ENCODE results near the gene BDP1.
"Not testable (repeated sequence)": the region's sequence is repeated elsewhere in the genome, so short reads cannot be mapped to it uniquely, and the experiment has no call there.

Gene BDP1

DNA sequence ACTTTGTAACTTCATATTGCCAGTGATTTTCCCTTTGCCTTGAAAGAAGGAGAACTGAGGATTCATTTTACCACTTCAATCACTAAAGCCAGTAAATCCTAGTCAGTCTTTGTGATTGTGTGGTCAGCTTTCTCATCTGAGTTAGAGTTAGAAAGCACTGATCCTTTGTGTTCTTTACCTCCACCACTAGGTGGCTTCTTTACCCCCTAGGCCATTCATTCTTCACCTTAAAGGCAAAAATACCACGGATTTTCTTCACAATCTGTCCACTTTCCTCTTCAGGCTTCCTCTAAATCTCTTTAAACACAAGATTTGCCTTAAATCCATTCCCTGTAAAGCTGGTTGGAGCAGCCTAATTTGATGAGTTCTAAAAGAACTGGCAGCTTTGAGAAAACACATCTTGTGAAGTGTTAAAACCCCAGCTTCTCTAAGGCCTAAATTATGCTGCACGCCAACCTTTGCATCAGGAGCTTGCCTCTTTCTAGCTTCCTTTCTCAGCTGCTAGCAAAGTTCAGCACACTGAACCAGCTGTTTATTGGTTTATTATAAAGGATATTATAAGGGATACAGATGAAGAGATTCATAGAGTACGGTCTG lies 20.4 kb downstream of the BDP1 start:
- DNase-seq, result no peak

DNA sequence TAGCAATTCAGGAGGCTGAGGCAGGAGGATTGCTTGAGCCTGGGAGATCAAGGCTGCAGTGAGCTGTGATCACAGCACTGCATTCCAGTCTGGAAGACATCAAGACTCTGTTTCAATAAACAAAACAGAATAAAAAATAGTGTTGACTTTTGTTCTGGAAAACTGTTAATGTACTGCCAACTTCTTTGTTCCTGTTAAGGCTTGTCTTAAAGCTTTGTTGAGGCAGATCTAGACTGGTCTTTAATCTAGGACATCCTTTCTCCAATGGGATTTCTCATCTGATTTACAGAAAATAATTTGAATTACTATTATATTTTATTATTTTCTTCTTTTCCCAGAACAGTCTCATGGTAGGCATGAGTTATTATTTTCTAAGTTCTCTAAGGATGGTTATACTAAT lies 26.0 kb downstream of the BDP1 start:
- DNase-seq, result no peak

DNA sequence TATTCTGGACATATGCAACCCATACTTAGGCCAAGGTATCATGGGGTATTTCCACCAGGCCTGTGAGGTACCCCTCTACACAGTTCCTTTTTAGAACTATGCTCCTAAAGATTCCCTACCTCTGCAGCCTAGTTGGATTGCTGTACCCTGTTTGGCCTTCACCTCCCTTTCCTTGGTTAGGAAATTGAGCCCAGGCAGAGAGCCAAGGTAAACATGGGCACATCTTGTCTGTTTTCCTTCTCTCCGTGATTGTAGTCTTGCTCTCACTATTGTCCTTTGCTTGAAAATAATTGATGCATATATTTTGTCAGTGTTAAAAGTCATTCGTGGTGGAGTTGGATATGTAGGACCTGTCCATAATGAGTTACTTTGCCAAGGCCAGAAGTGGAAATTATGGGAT lies 26.7 kb downstream of the BDP1 start:
- DNase-seq, result no peak

DNA sequence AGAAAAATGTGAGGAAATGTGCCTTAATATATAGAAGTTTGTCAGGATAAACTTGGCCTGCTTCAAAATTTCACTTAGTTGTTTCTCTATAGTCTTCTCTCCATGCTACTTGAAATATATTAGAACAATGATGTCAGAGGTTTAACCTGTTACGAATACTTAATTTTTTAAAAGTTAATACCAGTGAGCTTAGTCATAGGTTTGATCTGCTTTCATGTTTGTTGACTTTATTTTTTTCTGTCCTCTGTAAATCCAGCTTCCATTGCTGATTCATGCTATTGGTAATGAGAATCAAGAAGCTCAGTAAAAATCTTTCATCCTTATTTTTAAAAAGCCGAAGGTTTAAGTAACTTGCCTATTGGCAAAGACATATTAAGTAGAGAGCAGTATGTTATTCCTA lies 27.9 kb downstream of the BDP1 start:
- DNase-seq, result no peak

- DNase-seq, result no peak
Measured at GRCh38 chr5:71492817-71493615, 37.6 kb downstream of the BDP1 start.

GRCh38 chr5:71494202-71494601 lies 38.8 kb downstream of the BDP1 start:
- DNase-seq, result not testable (repeated sequence)

DNA sequence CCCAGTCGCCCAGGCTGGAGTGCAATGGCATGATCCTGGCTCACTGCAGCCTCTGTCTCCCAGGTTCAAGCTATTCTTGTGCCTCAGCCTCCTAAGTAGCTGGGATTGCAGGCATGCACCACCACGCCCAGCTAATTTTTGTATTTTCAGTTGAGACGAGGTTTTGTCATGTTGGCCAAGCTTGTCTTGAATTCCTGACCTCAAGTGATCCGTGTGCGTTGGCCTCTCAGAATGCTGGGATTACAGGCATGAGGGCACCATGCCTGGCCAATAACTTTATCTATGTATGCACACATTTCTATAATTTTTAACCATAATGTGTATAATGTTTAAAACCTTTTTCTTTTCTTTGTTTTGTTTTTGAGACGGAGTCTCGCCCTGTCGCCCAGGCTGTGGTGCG lies 43.3 kb downstream of the BDP1 start:
- not testable (repeated sequence) for DNase-seq

DNA sequence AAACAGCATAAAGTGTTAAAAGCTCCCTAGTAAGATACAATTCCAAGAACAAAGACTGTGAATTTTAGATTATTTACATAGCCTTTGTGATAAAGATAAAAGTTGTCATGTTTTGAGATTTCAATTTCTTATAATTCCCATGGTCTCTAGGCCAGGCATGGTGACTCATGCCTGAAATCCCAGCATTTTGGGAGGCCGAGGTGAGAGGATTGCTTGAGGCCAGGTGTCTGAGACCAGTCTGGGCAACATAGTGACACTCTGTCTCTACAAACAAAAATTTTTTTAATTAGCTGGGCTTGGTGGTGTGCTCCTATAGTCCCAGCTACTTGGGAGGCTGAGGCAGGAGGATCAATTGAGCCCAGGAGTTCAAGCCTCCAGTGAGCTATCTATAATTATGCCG lies 48.1 kb downstream of the BDP1 start:
- no peak for DNase-seq

DNA sequence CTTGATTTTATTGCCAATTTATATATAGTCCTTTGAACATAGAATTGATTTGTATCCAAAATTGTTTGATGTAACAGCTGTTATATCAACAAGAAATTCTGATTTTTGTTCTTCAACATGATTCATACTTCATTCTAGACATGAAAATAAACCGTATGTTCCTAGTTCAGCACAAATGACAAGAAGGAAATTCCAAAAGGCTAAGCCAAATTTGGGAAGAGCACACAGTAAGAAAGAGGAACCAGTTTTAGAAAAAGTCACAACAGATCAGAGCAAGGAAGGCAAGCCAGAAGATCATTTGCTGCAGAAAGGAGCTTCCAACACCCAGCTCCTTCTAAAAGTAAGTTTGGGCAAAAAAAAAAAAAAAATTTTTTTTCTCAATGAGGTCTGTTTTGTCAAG lies 66.7 kb downstream of the BDP1 start:
- DNase-seq, result no peak

- not testable (repeated sequence) for DNase-seq
Measured at GRCh38 chr5:71525611-71526010, 70.2 kb downstream of the BDP1 start.

DNA sequence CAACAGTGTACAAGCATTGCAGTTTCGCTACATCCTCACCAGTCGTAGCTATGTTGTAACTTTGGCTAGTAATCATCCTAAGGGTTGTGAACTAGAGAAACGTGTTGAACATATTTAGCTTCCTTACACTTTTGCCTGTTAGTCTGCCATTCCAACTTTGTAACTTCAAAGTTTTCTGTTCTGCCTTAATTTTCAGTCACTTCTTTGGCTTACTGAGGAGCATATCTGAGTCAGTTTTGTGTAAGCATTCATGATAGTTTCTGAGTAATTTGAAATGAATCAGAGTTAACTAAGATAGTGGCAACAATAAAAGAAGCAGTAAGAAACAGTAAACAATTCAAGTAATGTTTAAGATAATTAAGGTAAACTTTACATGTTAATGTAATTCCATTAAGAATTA lies 72.8 kb downstream of the BDP1 start:
- DNase-seq, result no peak

DNA sequence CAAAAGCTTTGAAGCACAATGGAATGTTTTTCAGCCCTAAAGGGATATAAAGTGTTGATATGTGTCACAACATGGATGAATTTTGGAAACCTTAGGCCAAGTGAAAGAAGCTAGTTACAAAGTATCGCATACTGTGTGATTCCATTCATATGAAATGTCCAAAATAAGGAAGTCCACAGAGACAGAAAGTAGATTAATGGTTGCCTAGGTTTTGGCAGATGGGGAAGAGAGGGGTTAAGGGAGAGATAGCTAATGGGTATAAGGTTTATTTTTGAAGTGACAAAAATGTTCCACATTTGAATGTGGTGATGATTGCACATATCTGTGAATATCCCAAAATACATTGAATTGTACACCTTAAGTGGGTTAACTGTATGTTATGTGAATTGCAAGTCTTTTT lies 74.2 kb downstream of the BDP1 start:
- DNase-seq, result no peak

DNA sequence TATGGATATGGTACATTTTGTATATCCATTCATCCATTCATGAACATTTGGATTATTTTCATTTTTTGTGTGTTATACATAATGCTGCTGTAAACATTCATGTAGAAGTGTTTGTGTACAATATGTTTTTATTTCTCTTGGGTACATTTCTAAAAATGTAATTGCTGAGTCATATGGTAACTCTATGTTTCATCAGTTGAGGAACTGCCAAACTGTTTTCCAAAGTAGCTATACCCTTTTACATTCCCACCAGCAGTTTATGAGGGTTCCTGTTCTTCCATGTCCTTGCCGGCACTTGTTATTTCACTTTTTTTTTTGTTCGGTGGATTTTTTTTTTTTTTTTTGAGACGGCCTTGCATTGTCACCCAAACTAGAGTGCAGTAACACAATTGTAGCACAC lies 77.7 kb downstream of the BDP1 start:
- DNase-seq, result no peak

GRCh38 chr5:71533615-71534014 lies 78.2 kb downstream of the BDP1 start:
- no peak for DNase-seq

DNA sequence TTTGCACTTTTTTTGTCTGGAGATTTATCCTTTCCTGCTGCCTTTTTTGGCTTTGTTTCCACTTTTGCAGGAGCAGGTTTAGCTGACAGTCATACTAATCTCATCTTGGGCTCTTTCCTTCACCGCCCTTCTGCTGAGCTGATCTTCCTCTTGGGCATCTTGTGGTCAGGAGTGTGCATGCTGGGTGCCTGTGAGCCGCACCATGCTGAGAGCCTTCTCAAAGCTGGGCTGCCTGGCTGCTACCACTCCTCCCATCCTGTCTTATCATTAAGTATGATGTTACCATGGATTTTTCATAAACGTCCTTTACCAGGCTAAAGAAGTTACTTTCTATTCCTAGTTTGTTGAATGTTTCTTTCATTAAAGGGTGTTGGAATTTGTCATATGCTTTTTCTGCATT lies 82.2 kb downstream of the BDP1 start:
- DNase-seq, result no peak

DNA sequence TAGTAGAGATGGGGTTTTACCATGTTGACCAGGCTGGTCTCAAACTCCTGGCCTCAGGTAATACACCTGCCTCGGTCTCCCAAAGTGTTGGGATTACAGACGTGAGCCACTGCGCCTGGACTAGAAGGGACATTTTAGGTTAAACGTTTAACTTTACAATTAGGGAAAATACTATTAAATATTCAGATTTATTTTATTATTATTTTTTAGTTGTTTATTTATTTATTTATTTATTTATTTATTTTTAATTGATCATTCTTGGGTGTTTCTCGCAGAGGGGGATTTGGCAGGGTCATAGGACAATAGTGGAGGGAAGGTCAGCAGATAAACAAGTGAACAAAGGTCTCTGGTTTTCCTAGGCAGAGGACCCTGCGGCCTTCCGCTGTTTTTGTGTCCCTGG lies 95.4 kb downstream of the BDP1 start:
- DNase-seq, result not testable (repeated sequence)

DNA sequence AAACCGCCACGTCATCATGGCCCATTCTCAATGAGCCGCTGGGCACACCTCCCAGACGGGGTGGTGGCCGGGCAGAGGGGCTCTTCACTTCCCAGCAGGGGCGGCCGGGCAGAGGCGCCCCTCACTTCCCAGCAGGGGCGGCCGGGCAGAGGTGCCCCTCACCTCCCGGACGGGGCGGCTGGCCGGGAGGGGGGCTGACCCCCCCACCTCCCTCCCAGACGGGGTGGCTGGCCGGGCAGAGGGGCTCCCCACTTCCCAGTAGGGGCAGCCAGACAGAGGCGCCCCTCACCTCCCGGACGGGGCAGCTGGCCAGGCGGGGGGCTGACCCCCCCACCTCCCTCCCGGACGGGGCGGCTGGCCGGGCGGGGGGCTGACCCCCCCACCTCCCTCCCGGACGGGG lies 96.1 kb downstream of the BDP1 start:
- DNase-seq, result not testable (repeated sequence)

DNA sequence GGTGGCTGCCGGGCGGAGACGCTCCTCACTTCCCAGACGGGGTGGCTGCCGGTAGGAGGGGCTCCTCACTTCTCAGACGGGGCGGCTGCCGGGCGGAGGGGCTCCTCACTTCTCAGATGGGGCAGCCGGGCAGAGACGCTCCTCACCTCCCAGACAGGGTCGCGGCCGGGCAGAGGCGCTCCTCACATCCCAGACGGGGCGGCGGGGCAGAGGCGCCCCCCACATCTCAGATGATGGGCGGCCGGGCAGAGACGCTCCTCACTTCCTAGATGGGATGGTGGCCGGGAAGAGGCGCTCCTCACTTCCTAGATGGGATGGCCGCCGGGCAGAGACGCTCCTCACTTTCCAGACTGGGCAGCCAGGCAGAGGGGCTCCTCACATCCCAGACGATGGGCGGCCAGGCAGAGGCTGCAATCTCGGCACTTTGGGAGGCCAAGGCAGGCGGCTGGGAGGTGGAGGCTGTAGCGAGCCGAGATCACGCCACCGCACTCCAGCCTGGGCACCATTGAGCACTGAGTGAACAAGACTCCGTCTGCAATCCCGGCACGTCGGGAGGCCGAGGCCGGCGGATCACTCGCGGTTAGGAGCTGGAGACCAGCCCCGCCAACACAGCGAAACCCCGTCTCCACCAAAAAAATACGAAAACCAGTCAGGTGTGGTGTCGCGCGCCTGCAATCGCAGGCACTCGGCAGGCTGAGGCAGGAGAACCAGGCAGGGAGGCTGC lies 96.7 kb downstream of the BDP1 start:
- not testable (repeated sequence) for DNase-seq

DNA sequence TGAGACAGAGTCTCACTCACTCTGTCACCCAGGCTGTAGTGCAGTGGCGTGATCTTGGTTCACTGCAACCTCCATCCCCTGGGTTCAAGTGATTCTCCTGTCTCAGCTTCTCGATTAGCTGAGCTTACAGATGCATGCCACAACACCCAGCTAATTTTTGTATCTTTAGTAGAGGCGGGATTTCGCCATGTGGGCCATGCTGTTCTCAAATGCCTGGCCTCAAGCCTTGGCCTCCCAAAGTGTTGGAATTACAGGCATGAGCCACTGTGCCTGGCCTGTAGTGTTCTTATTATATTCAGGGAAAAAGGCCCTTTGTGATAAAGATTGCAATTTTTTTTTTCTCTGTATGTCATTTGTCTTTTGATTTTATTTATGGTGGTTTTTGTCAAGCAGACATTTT lies 107.7 kb downstream of the BDP1 start:
- DNase-seq, result no peak

GRCh38 chr5:71564895-71565294 lies 109.4 kb downstream of the BDP1 start:
- no peak for DNase-seq

DNA sequence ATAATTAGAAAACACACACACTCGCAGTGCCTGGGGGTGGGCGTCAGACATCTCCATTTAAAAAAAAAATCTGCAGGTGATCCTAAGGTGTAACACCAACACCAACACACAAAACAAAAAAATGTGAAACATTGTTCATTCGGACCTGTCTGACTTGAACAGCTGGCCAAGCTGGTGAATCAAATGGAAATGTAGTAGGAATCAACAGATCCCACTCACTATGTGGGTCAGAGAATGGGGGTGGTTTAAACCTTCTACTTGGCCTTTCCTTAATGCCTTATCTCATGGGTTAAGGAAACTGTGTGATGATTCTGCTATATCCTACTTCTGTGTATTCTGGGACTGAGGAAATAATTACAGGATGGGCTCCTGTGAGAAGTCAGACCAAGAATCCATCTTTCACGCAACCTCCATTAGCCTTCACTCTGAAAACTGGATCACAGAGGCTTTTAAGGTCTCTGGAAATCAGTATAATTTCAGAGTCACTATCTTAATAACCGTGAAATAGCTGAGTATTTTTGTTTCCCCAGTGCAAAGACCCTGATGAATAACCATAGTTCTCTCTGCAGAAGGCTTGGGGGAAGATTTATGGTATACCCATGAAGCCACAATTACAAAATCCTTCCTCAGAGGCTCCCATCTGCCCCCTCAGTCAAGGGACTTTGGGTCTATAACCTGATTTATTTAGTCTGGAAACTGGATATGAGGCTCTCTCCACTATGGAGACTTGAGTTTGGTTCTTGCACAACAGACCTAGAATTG lies 114.5 kb downstream of the BDP1 start:
- no peak for DNase-seq

GRCh38 chr5:71571811-71572210 lies 116.4 kb downstream of the BDP1 start:
- DNase-seq, result not testable (repeated sequence)

DNA sequence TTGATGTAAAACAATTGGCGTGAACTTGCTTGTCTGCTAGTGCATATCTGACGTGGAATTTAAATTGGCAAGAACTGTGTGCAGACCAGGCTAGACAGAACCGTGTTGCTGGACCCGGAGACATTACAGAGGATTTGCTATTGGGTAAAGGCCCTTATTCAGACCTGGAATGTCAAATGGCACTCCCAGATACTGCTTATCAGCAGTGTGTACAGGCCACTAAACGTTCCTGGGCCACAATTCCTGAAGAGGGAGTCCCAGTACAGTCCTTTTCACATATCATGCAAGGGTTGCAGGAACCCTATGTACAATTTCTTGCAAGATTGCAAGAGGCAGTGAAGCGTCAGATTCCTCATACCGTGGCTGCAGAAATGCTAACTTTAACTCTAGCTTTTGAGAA lies 118.1 kb downstream of the BDP1 start:
- no peak for DNase-seq

Measured in cerebellar nuclear complex (tissue), 1 donor.